ENCODE results near the gene RABL2A.
"Not testable (repeated sequence)": the region's sequence is repeated elsewhere in the genome, so short reads cannot be mapped to it uniquely, and the experiment has no call there.

- TF ChIP-seq CTCF (conservative IDR thresholded peaks at IDR 0.05; ENCODE audit: low read depth, low read length); EZH2 (IDR thresholded peaks at IDR 0.05; ENCODE audit: low read length, unreplicated experiment); EZH2phosphoT487 (IDR thresholded peaks at IDR 0.05; ENCODE audit: borderline replicate concordance, low read length): not testable (repeated sequence)
These were observed 11.0 kb downstream of the RABL2A start for GRCh38 chr2:113638084-113638483.

Data from PC-3 (cell line).